Rectal smooth muscle tissue (tissue), 1 donor: Measurements from ENCODE around the gene ZFYVE9.
A peak's percentile ranks its signal among the peaks of the same experiment; 100 is the strongest.
"Not testable (repeated sequence)": the region's sequence is repeated elsewhere in the genome, so short reads cannot be mapped to it uniquely, and the experiment has no call there.

Experiments
- H3K27ac ChIP-seq: one replicate; pipeline ENCODE4 v1.7.0; 2013; ENCODE audit warnings: low read depth, low read length, inconsistent platforms
- H3K27me3 ChIP-seq: one replicate; pipeline ENCODE4 v1.7.0; 2013; ENCODE audit warnings: low read length; ENCODE audit not compliant: control insufficient read depth, insufficient read depth
- H3K36me3 ChIP-seq: one replicate; pipeline ENCODE4 v1.7.0; 2013; ENCODE audit warnings: low read length; ENCODE audit not compliant: control insufficient read depth, insufficient read depth
- H3K4me1 ChIP-seq: one replicate; pipeline ENCODE4 v1.7.0; 2013; ENCODE audit warnings: low read length; ENCODE audit not compliant: control insufficient read depth, insufficient read depth
- H3K4me3 ChIP-seq: one replicate; pipeline ENCODE4 v1.7.0; 2013; ENCODE audit warnings: low read length
- H3K9ac ChIP-seq: one replicate; pipeline ENCODE4 v1.7.0; 2013; ENCODE audit warnings: low read length

ZFYVE9 gene

DNA sequence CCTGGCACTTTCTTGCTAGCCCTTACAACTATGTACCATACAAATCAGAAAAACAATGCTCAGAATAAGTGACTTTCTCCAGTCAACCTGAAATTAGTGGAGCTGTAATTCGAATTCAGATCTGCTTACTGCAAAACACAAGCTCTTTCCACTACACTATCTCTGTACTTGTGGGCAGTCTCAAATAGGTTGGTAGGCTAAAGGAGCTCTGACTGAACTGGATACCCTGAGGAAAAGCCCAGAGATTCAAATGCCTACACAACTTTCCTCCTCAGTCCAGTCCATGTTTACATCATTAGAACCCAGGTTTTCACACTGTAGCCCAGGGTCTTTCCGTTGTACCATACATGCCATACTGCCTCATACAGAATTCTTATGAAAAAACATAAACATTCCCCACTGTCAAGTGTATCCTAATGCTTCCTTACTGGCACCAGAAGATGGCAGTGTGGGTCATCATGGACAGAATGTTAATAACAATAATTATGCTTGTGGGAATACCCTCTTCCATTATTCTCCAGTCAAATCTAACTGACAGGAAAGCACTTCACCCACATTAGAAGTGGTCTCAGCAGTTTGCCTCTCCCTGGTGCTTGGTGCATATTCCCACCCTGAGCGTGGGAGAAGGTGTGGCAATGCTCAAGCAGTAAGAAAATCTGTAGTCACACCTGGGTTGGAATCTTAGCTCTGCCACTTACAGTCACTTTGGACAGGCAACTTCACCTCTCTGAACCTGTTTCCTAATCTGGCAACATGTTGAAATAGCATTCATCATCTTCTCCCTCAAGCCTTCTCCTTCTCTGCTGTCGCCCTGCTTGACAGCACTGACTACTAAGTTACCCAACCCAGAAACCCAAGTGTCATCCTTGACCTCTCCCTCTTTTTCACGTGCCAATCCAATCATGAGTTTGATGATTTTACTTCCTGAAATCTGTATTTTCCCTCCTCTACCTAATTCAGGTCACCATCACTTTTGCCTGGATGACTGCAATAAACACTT, 14.4 kb upstream of the ZFYVE9 start:
- Histone ChIP-seq H3K27me3 (no peaks in the 10 kb centered on the region), H3K4me1 (no peaks in the 10 kb centered on the region), H3K4me3 (no peak overlapping the region), H3K27ac (no peak overlapping the region), H3K9ac (no peak overlapping the region), H3K36me3 (no peaks in the 10 kb centered on the region)

- H3K27ac ChIP-seq, result no peak overlapping the region
- H3K27me3 ChIP-seq, result no peaks in the 10 kb centered on the region
- no peaks in the 10 kb centered on the region for H3K4me1 ChIP-seq
- H3K36me3 ChIP-seq, result no peaks in the 10 kb centered on the region
- H3K4me3 ChIP-seq, result no peak overlapping the region
- H3K9ac ChIP-seq, result no peak overlapping the region
These were observed 1.9 kb upstream of the ZFYVE9 start for GRCh38 chr1:52139817-52140540.

GRCh38 chr1:52140633-52141512, 1.0 kb upstream of the ZFYVE9 start:
- Histone ChIP-seq H3K4me3 (no peak overlapping the region), H3K27me3 (no peaks in the 10 kb centered on the region), H3K4me1 (no peaks in the 10 kb centered on the region), H3K9ac (no peak overlapping the region), H3K27ac (peak overlapping the region; percentile 91), H3K36me3 (no peaks in the 10 kb centered on the region)

DNA sequence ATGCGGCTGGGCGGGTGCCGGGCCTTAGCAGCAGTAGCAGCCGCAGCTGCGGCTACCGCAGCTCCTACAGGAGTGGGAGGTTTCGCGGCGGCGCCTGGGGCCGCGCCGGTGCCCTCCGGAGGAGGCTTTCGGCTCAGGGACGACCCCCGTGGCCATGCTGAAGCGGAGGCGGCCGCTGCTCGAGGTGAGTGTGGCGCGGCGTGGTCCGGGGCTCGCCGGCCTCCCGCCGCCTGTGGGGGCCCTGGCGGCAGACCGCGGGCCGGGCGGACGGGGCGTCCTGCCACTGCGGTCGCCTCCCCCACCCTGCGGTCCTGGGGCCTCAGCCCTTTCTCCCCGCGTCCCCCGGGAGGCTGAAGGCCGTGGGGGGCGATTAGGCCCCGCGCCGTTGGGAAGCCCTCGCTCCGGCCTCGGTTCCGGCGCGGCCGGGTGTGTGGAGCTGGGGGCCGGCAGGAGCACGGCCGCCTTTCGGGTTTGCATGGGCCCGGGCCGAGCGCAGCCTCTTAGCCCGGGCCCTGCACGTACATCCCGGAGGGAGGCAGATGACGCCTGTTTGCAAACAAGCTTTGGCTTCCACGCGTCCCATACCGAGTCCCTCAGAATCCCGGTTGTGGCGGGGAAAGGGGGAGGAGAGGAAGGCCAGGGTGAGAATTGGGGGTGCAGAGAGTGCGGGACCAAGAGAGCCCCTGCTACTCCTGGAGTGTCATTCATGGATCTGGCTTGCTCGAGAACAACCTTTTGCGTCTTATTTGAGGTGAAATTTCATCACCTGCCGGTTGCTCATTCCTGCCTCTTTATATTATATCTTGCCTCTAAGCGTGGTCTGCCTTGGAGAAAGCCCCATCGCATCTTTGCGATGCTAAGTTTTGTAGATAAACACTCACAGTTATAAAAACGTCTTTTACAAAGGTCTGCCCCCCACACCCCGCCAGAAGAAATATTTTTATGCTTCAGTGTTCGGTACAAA, 613 bp downstream of the ZFYVE9 start:
- H3K27me3 ChIP-seq, result no peaks in the 10 kb centered on the region
- H3K9ac ChIP-seq, result peak overlapping the region; percentile 57
- H3K4me1 ChIP-seq, result no peaks in the 10 kb centered on the region
- peak overlapping the region; percentile 91 for H3K27ac ChIP-seq
- no peaks in the 10 kb centered on the region for H3K36me3 ChIP-seq
- H3K4me3 ChIP-seq, result peak overlapping the region; percentile 88

DNA sequence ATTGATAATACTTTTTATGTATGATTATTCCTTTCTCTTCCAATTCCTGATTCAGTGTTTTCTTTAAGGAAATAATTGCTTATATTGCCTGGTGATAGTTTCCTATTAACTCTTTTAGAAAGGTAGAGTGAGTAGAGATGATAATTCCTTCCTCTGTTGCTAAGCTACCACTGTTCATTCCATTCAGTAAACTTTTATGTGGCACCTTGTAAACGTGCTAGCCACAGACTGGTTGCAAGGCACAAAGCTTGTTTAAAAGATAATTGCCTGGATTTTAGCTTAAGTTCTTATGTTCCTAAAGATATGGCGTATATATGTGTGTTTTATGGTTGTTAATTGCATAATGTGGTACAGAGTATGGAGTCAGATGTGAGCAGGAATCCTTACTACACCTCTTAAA, 3.2 kb downstream of the ZFYVE9 start:
- Histone ChIP-seq H3K4me1 (no peaks in the 10 kb centered on the region), H3K4me3 (no peak overlapping the region), H3K27me3 (no peaks in the 10 kb centered on the region), H3K36me3 (no peaks in the 10 kb centered on the region), H3K9ac (no peak overlapping the region), H3K27ac (no peak overlapping the region)

- not testable (repeated sequence) for H3K4me1 ChIP-seq, H3K4me3 ChIP-seq, H3K27me3 ChIP-seq, H3K9ac ChIP-seq, H3K36me3 ChIP-seq, H3K27ac ChIP-seq
These were observed 8.6 kb downstream of the ZFYVE9 start for GRCh38 chr1:52150445-52150844.

DNA sequence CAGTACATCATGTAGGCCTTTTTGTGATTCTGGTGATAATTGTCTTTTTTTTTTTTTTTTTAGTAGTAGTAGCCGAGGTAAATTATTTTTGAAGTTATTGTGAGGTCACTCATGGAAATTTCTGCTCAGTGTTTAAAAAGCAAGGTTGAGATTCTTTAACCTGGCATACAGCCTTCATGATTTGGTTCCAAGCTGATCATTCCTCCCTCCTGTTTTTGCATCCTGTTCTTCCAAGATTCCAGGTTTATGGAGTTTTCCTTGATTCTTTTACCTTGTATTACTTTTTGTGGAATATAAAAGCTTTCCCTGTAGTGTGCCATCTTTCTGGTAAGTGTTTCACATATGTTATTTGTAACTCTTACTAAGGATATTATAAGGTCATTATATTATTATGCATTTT, 9.1 kb downstream of the ZFYVE9 start:
- H3K4me1 ChIP-seq, result peaks cover 5% of the 10 kb centered on the region
- no peak overlapping the region for H3K27ac ChIP-seq
- no peaks in the 10 kb centered on the region for H3K27me3 ChIP-seq
- no peak overlapping the region for H3K4me3 ChIP-seq
- H3K36me3 ChIP-seq, result no peaks in the 10 kb centered on the region
- no peak overlapping the region for H3K9ac ChIP-seq

GRCh38 chr1:52152572-52152971, 10.7 kb downstream of the ZFYVE9 start:
- Histone ChIP-seq H3K36me3 (no peaks in the 10 kb centered on the region), H3K27ac (no peak overlapping the region)

DNA sequence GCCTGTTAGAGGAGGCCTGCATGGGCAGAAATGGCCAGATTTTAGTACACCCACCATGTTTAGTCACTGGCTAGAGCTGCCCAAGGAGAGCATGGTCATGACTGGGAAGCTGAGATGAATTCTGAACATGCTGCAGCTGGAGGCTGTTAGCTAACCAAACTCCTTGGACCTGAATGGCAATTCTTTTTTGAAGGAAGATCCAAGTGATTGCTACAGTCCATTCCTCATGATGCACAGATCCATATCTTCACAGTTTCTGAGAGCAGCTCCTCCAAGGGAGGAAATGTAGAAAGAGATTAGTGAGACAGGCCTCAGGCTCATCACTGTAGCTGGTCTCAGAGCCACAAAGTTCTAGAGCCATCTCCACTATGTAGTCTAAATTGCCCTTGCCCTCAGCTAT, 11.1 kb downstream of the ZFYVE9 start:
- H3K9ac ChIP-seq, result no peak overlapping the region
- H3K36me3 ChIP-seq, result no peaks in the 10 kb centered on the region
- H3K4me1 ChIP-seq, result peaks cover 5% of the 10 kb centered on the region
- no peak overlapping the region for H3K4me3 ChIP-seq
- no peaks in the 10 kb centered on the region for H3K27me3 ChIP-seq
- H3K27ac ChIP-seq, result no peak overlapping the region

More at GRCh38 chr1:52152572-52152971, 10.7 kb downstream of the ZFYVE9 start:
- peaks cover 5% of the 10 kb centered on the region for H3K4me1 ChIP-seq
- H3K9ac ChIP-seq, result no peak overlapping the region
- no peaks in the 10 kb centered on the region for H3K27me3 ChIP-seq
- H3K4me3 ChIP-seq, result no peak overlapping the region

DNA sequence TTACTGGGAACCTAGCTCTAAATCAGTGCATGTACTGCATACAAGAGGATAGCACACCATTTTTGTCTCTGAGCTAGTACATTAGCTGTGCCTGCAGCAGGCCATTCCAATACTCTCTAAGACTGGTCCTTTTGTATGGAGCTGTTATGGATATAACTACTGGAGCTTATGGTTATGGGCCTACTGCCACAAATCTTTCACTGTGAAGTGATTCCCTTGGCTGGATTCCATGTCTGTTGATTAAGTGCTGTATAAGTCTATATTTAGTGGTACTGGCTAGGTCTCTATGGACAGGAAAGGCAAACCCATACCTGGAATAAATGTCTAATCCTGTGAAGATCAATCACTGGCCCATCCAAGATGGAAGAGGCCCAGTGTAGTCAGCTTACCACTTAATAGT, 12.0 kb downstream of the ZFYVE9 start:
- Histone ChIP-seq H3K4me1 (peaks cover 5% of the 10 kb centered on the region), H3K9ac (no peak overlapping the region), H3K27me3 (no peaks in the 10 kb centered on the region), H3K36me3 (no peaks in the 10 kb centered on the region), H3K4me3 (no peak overlapping the region), H3K27ac (no peak overlapping the region)

DNA sequence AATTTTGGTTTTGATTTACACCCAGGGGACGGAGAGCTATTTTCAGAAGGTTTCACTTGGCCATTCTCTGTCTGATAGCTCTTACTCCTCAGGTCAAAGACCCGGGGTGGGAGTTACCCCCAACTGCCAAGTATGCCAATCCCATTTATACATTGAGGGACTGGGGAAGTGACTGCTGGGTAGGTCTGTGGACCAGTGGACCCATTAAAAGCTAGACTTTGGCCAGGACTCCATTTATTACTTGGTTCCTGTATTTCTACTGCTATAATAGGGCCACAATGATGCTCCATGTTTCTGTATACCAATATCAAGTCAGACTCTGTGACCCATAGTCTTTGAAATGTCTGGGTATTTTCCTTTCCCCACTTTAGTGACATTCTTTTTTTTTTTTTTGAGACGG, 14.6 kb downstream of the ZFYVE9 start:
- no peaks in the 10 kb centered on the region for H3K36me3 ChIP-seq
- no peaks in the 10 kb centered on the region for H3K4me1 ChIP-seq
- no peak overlapping the region for H3K9ac ChIP-seq
- no peak overlapping the region for H3K4me3 ChIP-seq
- H3K27me3 ChIP-seq, result no peaks in the 10 kb centered on the region
- no peak overlapping the region for H3K27ac ChIP-seq
